Breast epithelium (tissue), 3 donors: ENCODE results near the gene KATNIP.

Source experiments
- POLR2A ChIP-seq: fragments of 450-650 bp; IDR thresholded peaks from one replicate; pipeline ENCODE4 v1.6.1; 2016; ENCODE audit warnings: antibody characterized with exemption, mild to moderate bottlenecking, moderate library complexity
- POLR2AphosphoS5 ChIP-seq, 3 donors: sonication (generic); formaldehyde crosslinking; IDR thresholded peaks; one replicate each; pipeline ENCODE4 v1.6.1; 2017; ENCODE audit warnings: antibody characterized with exemption in 3 of 3
- TF ChIP-seq, protein P1 (sequence below), 3 donors: fragments of 450-650 bp; IDR thresholded peaks; one replicate each; pipeline ENCODE4 v1.5.1; 2016 to 2017; ENCODE audit warnings: antibody characterized with exemption in 3 of 3, mild to moderate bottlenecking in 3 of 3, moderate library complexity in 3 of 3

DNA sequence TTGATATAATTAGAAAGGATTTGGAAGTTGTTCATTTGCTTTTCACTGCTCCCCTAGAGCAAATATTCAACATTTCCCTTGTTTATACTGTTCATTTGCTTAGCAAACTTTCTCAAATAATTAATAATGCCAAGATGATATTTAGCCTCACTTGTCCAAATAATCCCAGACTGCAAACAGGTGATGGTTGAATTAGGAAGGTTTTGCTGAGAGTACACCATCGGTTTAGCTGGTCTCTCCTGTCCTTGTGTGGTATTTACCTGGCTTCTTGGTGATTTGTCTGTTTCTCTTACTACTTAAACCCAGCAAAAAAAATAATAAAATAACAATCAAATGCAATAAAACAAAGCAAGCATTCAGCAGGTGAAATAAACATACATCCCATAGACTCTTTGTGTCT lies 6.5 kb downstream of the KATNIP start:
- TF ChIP-seq, protein P1, sequence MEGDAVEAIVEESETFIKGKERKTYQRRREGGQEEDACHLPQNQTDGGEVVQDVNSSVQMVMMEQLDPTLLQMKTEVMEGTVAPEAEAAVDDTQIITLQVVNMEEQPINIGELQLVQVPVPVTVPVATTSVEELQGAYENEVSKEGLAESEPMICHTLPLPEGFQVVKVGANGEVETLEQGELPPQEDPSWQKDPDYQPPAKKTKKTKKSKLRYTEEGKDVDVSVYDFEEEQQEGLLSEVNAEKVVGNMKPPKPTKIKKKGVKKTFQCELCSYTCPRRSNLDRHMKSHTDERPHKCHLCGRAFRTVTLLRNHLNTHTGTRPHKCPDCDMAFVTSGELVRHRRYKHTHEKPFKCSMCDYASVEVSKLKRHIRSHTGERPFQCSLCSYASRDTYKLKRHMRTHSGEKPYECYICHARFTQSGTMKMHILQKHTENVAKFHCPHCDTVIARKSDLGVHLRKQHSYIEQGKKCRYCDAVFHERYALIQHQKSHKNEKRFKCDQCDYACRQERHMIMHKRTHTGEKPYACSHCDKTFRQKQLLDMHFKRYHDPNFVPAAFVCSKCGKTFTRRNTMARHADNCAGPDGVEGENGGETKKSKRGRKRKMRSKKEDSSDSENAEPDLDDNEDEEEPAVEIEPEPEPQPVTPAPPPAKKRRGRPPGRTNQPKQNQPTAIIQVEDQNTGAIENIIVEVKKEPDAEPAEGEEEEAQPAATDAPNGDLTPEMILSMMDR (IDR thresholded peaks at IDR 0.05), result no peak
- TF ChIP-seq POLR2AphosphoS5 (IDR thresholded peaks at IDR 0.05), result no peak
- no peak for TF ChIP-seq POLR2A
